ENCODE data around the gene HAUS6.

DNA sequence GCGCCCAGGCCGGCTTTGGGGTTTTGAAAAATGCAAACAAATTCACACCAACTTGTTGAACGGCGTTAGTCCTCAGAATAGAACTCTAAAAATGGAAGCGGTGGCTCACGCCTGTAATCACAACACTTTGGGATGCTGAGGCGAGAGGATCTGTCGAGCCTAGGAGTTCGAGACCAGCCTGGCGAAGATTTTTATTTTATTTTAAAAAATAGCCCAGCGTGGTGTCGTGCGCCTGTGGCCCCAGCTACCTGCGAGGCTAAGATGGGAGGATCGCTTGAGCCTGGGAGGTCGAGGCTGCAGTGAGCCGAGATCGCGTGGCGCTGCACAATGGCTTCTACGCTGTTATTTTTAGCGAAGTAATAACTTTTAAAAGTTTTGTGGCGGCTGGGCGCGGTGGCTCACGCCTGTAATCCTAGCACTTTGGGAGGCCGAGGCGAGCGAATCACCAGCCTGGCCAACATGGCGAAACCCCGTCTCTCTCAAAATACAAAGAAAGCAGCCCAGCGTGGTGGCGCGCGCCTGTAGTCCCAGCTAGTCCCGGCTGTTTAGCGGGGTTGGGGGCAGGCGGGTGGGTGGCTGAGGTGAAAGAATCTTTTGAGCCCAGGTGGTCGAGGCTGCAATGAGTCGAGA is 25.3 kb upstream of the HAUS6 start:
- TF ChIP-seq, protein P1, sequence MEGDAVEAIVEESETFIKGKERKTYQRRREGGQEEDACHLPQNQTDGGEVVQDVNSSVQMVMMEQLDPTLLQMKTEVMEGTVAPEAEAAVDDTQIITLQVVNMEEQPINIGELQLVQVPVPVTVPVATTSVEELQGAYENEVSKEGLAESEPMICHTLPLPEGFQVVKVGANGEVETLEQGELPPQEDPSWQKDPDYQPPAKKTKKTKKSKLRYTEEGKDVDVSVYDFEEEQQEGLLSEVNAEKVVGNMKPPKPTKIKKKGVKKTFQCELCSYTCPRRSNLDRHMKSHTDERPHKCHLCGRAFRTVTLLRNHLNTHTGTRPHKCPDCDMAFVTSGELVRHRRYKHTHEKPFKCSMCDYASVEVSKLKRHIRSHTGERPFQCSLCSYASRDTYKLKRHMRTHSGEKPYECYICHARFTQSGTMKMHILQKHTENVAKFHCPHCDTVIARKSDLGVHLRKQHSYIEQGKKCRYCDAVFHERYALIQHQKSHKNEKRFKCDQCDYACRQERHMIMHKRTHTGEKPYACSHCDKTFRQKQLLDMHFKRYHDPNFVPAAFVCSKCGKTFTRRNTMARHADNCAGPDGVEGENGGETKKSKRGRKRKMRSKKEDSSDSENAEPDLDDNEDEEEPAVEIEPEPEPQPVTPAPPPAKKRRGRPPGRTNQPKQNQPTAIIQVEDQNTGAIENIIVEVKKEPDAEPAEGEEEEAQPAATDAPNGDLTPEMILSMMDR (IDR thresholded peaks at IDR 0.05; ENCODE audit: low read length), result no peak
- TF ChIP-seq EZH2 (IDR thresholded peaks at IDR 0.05; ENCODE audit: borderline replicate concordance, low read length), result no peak

Measured in OCI-LY1 (cell line).